DMS79 treated with DMSO at 0.1 percent for 48 hours (cell line): ENCODE data around the gene CCDC88B.

Source experiments
- DNase-seq: peaks from one replicate; lab custom pipeline; 2025; lab: John Stamatoyannopoulos, UW

Gene CCDC88B

GRCh38 chr11:64339754-64340408, at the start of gene CCDC88B:
CCDC88B (plus strand) TSS chr11:64340204; CDS start chr11:64340267, 63 bp downstream.
- DNase-seq, result no peak

GRCh38 chr11:64290352-64291261, 49.4 kb upstream of the CCDC88B start:
- no peak for DNase-seq

- DNase-seq, result no peak
These were observed 48.7 kb upstream of the CCDC88B start, which contains the start of gene KCNK4 for GRCh38 chr11:64291262-64291751. KCNK4 (plus strand) TSS chr11:64291302; CDS start chr11:64293019, 1,717 bp downstream.

- DNase-seq, result no peak
These were observed 48.1 kb upstream of the CCDC88B start for GRCh38 chr11:64291752-64292459.

- DNase-seq, result no peak
These were observed 47.3 kb upstream of the CCDC88B start for GRCh38 chr11:64292460-64293254.

GRCh38 chr11:64294774-64295173, 45.2 kb upstream of the CCDC88B start:
- DNase-seq, result no peak

- no peak for DNase-seq
These were observed 44.2 kb upstream of the CCDC88B start for GRCh38 chr11:64295760-64296159.

GRCh38 chr11:64296236-64296635, 43.8 kb upstream of the CCDC88B start:
- DNase-seq, result no peak

GRCh38 chr11:64296830-64297698, 42.9 kb upstream of the CCDC88B start:
- DNase-seq, result no peak

- DNase-seq, result peak; percentile 13
These were observed 42.2 kb upstream of the CCDC88B start for GRCh38 chr11:64297699-64298358.

GRCh38 chr11:64298966-64299846, 40.8 kb upstream of the CCDC88B start:
- peak; percentile 19 for DNase-seq

GRCh38 chr11:64299847-64300648, 40.0 kb upstream of the CCDC88B start, which contains the start of gene CATSPERZ:
CATSPERZ (plus strand) TSS chr11:64300358; CDS start chr11:64300411, 53 bp downstream.
- peak; percentile 30 for DNase-seq

GRCh38 chr11:64303109-64304031, 36.6 kb upstream of the CCDC88B start:
- DNase-seq, result no peak

GRCh38 chr11:64304032-64304315, 36.0 kb upstream of the CCDC88B start:
- DNase-seq, result no peak

- DNase-seq, result peak; percentile 92
These were observed 35.5 kb upstream of the CCDC88B start for GRCh38 chr11:64304316-64305072.

- DNase-seq, result peak; percentile 98
These were observed 34.8 kb upstream of the CCDC88B start, which contains the start of gene ESRRA for GRCh38 chr11:64305075-64305690. ESRRA (plus strand) TSS chr11:64305524; CDS start chr11:64307180, 1,656 bp downstream.
